ENCODE data around the gene TRMT1L.
"Not testable (repeated sequence)": the region's sequence is repeated elsewhere in the genome, so short reads cannot be mapped to it uniquely, and the experiment has no call there.

DNA sequence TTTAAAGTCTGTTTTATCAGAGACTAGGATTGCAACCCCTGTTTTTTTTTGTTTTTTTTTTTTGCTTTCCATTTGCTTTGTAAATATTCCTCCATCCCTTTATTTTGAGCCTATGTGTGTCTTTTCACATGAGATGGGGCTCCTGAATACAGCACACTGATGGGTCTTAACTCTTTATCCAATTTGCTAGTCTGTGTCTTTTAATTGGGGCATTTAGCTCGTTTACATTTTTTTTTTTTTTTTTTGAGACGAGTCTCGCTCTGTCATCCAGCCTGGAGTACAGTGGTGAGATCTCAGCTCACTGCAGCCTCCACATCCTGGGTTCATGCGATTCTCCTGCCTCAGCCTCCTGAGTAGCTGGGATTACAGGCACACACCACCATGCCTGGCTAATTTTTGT lies 42.0 kb upstream of the TRMT1L start:
- TF ChIP-seq CTCF, POLR2A (IDR thresholded peaks at IDR 0.05): not testable (repeated sequence)

All from uterus (tissue), 2 donors.